Stomach (tissue), 4 donors: ENCODE measurements around the gene SPTAN1.

Experiments used
- CTCF ChIP-seq, 7 experiments: fragments of 450-650 bp in 4 of 7; fragments of 200-600 bp in 3 of 7; sonication (generic) in 3 of 7; IDR thresholded peaks; one replicate each; pipeline ENCODE4 v1.5.1; 2016 to 2019; ENCODE audit warnings: antibody characterized with exemption in 7 of 7, control low read depth in 2 of 7, mild to moderate bottlenecking in 1 of 7
- EP300 ChIP-seq: sonication (generic); formaldehyde crosslinking; IDR thresholded peaks from one replicate; pipeline ENCODE4 v1.6.1; 2017; ENCODE audit warnings: antibody characterized with exemption
- POLR2A ChIP-seq, 4 donors: fragments of 450-650 bp; IDR thresholded peaks; one replicate each; pipeline ENCODE4 v1.6.1; 2016; ENCODE audit warnings: antibody characterized with exemption in 4 of 4, control low read depth in 2 of 4, mild to moderate bottlenecking in 1 of 4, moderate library complexity in 1 of 4
- POLR2AphosphoS5 ChIP-seq, 3 donors: sonication (generic); formaldehyde crosslinking; IDR thresholded peaks; one replicate each; pipeline ENCODE4 v1.6.1; 2016; ENCODE audit warnings: antibody characterized with exemption in 3 of 3

- TF ChIP-seq POLR2A (IDR thresholded peaks at IDR 0.05) (no peak), POLR2AphosphoS5 (IDR thresholded peaks at IDR 0.05) (no peak), CTCF (IDR thresholded peaks at IDR 0.05) (no peak), EP300 (no peak)
These were observed 66.7 kb downstream of the SPTAN1 start for GRCh38 chr9:128619127-128619526.
